IPS DF 6.9 (cell line): ENCODE results near the gene INPP1.
"Not testable (repeated sequence)": the region's sequence is repeated elsewhere in the genome, so short reads cannot be mapped to it uniquely, and the experiment has no call there.

ENCODE experiments used
- DNase-seq: peaks from one replicate; pipeline ENCODE4 v3.0.0-alpha.2; 2013; ENCODE audit warnings: low read depth, low spot score
- H3K27ac ChIP-seq: one replicate; pipeline ENCODE4 v1.5.1; 2013; ENCODE audit warnings: low read length, control low read depth
- H3K27me3 ChIP-seq: 2 replicates; pipeline ENCODE4 v1.6.1; 2013; ENCODE audit warnings: mild to moderate bottlenecking, low read length; ENCODE audit not compliant: control insufficient read depth, insufficient read depth
- H3K36me3 ChIP-seq: 2 replicates; pipeline ENCODE4 v1.6.1; 2013; ENCODE audit warnings: low read length; ENCODE audit not compliant: control insufficient read depth, insufficient read depth
- H3K4me1 ChIP-seq: 2 replicates; pipeline ENCODE4 v1.6.1; 2013; ENCODE audit warnings: low read length; ENCODE audit not compliant: control insufficient read depth, insufficient read depth
- H3K4me3 ChIP-seq: 2 replicates; pipeline ENCODE4 v1.5.1; 2013; ENCODE audit warnings: mild to moderate bottlenecking, low read length
- H3K9me3 ChIP-seq: 2 replicates; pipeline ENCODE4 v1.6.1; 2013; ENCODE audit warnings: low read length, inconsistent platforms; ENCODE audit not compliant: control insufficient read depth, insufficient read depth
- WGBS: extraction: QIAGEN DNeasy Blood & Tissue Kit; methylation state at CpG from one replicate; pipeline ENCODE4 v1.1.7; 2013; ENCODE audit warnings: mixed read lengths, missing lambda C conversion rate; ENCODE audit not compliant: insufficient read length, insufficient coverage; 5-methylcytosine and 5-hydroxymethylcytosine counted together

The INPP1 gene

DNA sequence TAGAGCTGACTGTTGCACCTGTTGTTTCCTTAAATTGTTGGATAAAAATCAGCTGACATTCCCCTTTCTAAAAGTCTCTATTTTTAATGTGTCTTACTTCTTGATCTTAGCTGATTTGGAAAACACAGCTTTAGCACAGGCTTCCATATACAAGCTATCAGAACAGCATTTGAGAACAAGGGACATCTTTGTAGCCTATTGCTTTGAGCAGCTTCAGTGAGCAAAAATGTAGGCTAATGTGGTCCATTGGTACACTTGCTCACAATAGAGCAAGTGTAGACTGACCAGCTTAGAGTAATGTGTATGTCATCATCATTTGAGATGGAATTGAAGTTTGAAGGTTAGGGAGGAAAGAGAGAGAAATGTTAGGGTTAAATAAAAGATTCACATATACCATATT lies 7.0 kb downstream of the INPP1 start:
- DNase-seq, result no peak
- H3K27me3 ChIP-seq, result no peaks in the 10 kb centered on the region
- H3K4me3 ChIP-seq, result no peak overlapping the region
- H3K36me3 ChIP-seq, result no peaks in the 10 kb centered on the region
- no peaks in the 10 kb centered on the region for H3K4me1 ChIP-seq
- no peak overlapping the region for H3K27ac ChIP-seq
- H3K9me3 ChIP-seq, result no peaks in the 10 kb centered on the region

GRCh38 chr2:190351955-190352354 lies 8.6 kb downstream of the INPP1 start:
- Histone ChIP-seq H3K4me3 (no peak overlapping the region), H3K9me3 (no peaks in the 10 kb centered on the region), H3K27ac (no peak overlapping the region), H3K36me3 (no peaks in the 10 kb centered on the region), H3K4me1 (no peaks in the 10 kb centered on the region), H3K27me3 (no peaks in the 10 kb centered on the region)
- no peak for DNase-seq
- no CpG with 5 or more reads among the region's 3 CpGs for WGBS

DNA sequence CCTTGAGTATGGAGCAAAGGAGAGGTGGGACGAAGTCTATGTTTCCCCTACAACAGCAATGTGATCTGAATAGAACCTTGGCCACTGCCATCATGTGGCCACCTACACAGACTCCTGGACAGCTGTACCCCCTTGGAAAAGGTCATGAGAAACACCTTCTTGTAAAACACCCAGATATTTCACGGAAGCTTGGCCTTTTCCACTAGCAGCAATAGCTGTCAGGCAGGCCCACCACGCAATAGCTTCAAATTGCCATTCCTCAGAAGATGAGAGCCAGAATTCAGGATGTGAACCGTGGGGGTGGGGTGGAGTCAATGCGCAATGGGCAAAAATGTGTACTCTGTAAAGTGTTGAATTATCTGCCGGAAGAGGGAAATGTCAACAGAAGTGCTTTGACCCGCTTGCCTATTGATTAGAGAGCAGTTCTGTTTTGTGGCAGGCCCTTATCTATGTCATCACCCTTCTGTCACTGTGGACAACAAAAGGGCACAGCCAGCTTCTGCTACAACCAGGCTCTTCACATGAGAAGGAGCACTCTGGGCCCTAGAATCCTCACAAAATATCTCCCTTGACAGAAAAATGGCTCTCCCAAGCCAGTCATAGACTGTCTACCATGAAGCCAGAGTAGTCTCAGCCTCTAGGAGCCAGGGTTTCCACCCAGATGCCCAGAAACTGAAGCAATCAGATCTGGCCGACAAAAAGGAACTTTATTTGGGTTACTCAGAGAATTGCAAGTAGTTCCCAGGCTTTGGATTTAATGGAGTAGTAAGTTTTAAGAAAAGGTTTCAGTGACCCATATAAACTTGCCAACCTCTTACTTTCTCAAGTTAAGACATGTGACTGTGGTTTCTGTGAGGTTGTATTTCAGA lies 9.5 kb downstream of the INPP1 start:
- DNase-seq, result no peak
- H3K36me3 ChIP-seq, result no peaks in the 10 kb centered on the region

DNA sequence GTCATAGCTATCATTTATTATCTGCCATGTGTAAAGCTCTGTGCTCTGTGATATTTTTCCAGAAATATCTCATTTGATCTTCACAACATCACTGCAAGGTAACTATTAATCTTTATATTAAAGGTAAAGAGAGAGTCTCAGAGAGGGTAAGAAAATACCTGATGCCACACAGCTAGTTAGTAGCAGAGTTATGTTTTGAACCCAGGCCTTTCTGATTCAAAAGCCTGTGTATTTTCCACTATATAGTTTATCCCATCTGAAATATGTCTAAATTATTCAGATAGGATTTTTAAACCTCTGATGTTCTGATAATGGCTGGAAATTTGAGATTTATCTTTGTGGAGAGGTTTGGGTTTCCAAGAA lies 10.1 kb downstream of the INPP1 start:
- Histone ChIP-seq H3K9me3 (no peaks in the 10 kb centered on the region), H3K4me3 (no peak overlapping the region), H3K27ac (no peak overlapping the region), H3K4me1 (no peaks in the 10 kb centered on the region), H3K27me3 (no peaks in the 10 kb centered on the region), H3K36me3 (no peaks in the 10 kb centered on the region)
- DNase-seq, result no peak

More for the DNA sequence above, 9.5 kb downstream of the INPP1 start:
- WGBS, result no CpG with 5 or more reads among the region's 8 CpGs
- Histone ChIP-seq H3K9me3 (no peaks in the 10 kb centered on the region), H3K4me3 (no peak overlapping the region), H3K4me1 (no peaks in the 10 kb centered on the region), H3K27ac (no peak overlapping the region), H3K27me3 (no peaks in the 10 kb centered on the region)

DNA sequence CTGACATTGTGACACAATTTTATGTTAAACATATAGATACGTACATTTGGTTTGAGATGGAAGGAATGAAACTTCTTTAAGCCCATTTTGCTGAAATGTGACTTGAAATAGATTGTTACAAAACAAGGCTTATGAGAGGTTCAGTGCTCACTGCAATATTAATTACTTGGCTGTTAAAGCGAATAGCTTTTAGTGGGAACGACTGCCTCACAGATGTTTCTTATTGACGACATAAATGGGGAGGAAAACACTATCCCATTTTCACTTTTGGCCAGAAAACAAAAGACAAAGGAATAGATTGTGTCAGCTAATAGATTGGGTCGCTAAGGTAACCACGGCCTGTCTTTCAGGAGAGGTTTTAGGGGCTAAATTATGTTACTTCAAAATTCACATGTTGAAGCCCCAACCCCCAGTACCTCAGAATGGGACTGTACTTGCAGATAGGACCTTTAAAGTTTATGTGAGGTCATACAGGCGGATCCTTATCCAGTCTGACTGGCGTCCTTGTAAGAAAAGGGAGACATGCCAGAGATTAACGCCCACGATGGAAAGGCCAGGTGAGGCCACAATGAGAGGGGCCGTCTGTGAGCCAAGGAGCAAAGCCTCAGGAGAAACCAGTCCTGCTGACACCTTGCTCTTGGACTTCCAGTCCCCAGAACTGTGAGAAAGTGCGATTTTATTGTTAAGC lies 10.8 kb downstream of the INPP1 start:
- WGBS, result no CpG with 5 or more reads among the region's 12 CpGs
- Histone ChIP-seq H3K4me3 (no peak overlapping the region), H3K4me1 (no peaks in the 10 kb centered on the region), H3K27ac (no peak overlapping the region), H3K36me3 (no peaks in the 10 kb centered on the region), H3K9me3 (no peaks in the 10 kb centered on the region), H3K27me3 (no peaks in the 10 kb centered on the region)
- DNase-seq, result no peak

GRCh38 chr2:190355968-190356644 lies 12.7 kb downstream of the INPP1 start:
- Histone ChIP-seq H3K27me3 (no peaks in the 10 kb centered on the region), H3K36me3 (no peaks in the 10 kb centered on the region), H3K4me3 (no peak overlapping the region), H3K9me3 (no peaks in the 10 kb centered on the region), H3K4me1 (no peaks in the 10 kb centered on the region), H3K27ac (no peak overlapping the region)
- WGBS, result no CpG with 5 or more reads among the region's 6 CpGs
- no peak for DNase-seq

DNA sequence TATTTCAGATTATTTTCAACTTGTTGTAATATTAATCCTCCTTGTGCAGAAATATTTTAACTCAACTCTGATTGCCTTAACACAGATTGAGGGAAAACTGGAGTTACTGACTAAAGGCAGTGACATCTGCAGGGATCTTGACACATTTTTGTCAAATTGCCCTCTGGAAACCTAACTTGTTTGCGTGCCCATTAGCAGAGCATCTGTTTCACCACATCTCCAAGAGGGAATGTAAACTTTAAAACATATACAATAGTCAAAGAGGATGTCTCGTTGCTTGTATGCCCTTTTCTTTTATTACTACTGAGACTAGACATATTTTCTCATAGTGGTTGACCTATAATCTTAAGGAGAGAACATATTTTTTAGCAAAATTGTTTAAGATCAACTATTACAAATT lies 14.2 kb downstream of the INPP1 start:
- WGBS, result no CpG with 5 or more reads among the region's 2 CpGs
- DNase-seq, result no peak

GRCh38 chr2:190358655-190359448 lies 15.5 kb downstream of the INPP1 start:
- H3K4me3 ChIP-seq, H3K9me3 ChIP-seq, H3K27ac ChIP-seq, H3K4me1 ChIP-seq, H3K27me3 ChIP-seq, DNase-seq, H3K36me3 ChIP-seq: not testable (repeated sequence)
- WGBS, result no CpG with 5 or more reads among the region's 8 CpGs

More for the DNA sequence above, 14.2 kb downstream of the INPP1 start:
- Histone ChIP-seq H3K27ac (no peak overlapping the region), H3K4me1 (no peaks in the 10 kb centered on the region), H3K4me3 (no peak overlapping the region), H3K36me3 (no peaks in the 10 kb centered on the region), H3K27me3 (no peaks in the 10 kb centered on the region), H3K9me3 (no peaks in the 10 kb centered on the region)

- no peak overlapping the region for H3K4me3 ChIP-seq
- no peaks in the 10 kb centered on the region for H3K36me3 ChIP-seq
- H3K4me1 ChIP-seq, result no peaks in the 10 kb centered on the region
- no peaks in the 10 kb centered on the region for H3K27me3 ChIP-seq
- DNase-seq, result no peak
- no peak overlapping the region for H3K27ac ChIP-seq
- H3K9me3 ChIP-seq, result no peaks in the 10 kb centered on the region
Measured at GRCh38 chr2:190360561-190360960, 17.2 kb downstream of the INPP1 start.

- Histone ChIP-seq H3K9me3 (no peaks in the 10 kb centered on the region), H3K4me1 (no peaks in the 10 kb centered on the region), H3K4me3 (no peak overlapping the region), H3K36me3 (no peaks in the 10 kb centered on the region), H3K27me3 (no peaks in the 10 kb centered on the region), H3K27ac (no peak overlapping the region)
- no CpG with 5 or more reads among the region's 3 CpGs for WGBS
- DNase-seq, result no peak
Measured at GRCh38 chr2:190360965-190361364, 17.6 kb downstream of the INPP1 start.
